SKM-1 treated with dmso at 0.1 percent for 144 hours (cell line): ENCODE measurements around the gene TMPRSS9.
A peak's percentile ranks its signal among the peaks of the same experiment; 100 is the strongest.
"Not testable (repeated sequence)": the region's sequence is repeated elsewhere in the genome, so short reads cannot be mapped to it uniquely, and the experiment has no call there.

Source experiments
- DNase-seq: peaks from one replicate; lab custom pipeline; 2025; ENCODE audit not compliant: unreplicated experiment; lab: John Stamatoyannopoulos, UW

TMPRSS9 gene

DNA sequence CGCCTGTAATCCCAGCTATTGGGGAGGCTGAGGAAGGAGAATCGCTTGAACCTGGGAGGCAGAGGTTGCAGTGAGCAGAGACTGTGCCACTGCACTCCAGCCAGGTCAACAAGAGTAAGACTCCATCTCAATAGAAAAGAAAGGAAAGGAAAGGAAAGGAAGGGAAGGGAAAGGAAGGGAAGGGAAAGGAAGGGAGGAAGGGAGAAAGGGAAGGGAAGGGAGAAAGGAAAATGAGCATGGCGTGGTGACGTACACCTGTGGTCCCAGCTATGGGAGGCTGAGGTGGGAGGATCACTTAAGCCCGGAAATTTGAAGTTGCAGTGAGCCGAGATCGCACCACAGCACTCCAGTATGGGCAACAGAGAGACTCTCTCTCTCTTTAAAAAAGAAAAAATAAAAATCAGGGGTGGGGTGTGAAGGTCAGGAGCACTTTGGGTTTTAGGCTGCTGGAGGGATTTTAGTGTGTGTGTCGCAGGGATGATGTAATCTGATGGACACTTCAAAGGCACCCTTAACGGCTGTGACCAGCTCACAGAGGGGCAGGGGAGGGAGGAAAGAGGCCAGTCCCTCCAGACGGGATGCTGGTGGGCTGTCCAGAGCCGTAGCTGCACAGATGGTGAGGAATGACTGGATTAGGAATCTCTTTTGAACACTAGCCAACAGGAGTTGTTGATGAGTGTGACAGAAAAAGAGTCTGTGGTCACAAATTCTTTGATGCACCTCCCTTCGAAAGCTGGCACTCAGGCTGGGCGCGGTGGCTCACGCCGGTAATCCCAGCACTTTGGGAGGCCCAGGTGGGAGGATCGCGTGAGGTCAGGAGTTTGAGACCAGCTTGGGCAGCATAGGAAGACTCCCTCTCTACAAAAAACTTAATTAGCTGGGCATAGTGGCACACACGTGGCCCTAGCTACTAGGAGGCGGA is 27.6 kb downstream of the TMPRSS9 start:
- no peak for DNase-seq

DNA sequence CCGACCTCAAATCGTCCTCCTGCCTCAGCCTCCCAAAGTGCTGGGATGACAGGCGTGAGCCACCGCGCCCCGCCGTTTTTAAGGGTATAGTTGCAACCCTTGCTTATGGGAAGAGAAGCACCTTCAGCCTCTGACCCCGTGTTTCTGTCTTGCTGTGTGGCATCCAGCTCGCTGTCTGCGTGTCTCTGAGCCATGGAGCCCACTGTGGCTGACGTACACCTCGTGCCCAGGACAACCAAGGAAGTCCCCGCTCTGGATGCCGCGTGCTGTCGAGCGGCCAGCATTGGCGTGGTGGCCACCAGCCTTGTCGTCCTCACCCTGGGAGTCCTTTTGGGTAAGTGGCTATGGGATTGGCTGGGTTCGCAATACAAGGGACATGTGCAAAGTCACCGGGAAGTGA is 29.5 kb downstream of the TMPRSS9 start:
- no peak for DNase-seq

DNA sequence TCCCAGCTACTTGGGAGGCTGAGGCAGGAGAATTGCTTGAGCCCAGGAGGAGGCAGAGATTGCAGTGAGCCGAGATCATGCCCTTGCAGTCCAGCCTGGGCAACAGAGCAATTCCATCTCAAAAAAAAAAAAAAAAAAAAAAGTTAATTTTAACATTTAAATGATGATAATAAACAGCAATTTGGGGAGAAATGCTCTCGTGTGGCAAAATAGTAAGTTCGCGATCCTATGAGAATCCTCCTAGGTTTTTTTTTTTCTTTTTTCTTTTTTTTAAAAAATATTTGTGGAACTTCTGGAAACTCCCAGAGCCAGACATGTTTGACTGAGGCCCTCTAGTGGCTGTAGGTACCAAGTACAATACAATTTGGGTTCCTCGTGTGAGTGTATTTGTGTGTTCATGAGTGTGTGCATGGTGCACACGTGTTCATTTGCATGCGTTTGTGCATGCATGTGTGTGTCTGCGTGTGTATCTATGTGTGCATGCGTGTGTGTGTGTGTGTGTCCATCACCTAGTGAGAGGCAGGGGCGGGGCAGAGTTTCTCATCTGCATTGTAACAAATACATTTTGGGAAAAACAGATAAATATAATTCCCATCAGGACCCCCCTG is 31.2 kb downstream of the TMPRSS9 start:
- DNase-seq: peak; percentile 62

DNA sequence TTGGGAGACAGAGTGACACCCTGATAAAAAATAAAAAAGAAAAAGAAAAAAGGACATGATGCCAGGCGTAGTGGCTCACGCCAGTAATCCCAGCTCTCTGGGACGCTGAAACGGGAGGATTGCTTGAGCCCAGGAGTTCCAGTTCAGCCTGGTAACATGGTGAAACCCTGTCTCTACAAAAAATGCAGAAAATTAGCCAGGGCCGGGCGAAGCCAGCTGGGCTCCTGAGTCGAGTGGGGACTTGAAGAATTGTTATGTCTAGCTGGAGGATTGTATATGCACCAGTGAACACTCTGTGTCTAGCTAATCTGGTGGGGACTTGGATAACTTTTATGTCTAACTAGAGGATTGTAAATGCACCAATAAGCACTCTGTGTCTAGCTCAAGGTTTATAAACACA is 32.3 kb downstream of the TMPRSS9 start:
- no peak for DNase-seq

DNA sequence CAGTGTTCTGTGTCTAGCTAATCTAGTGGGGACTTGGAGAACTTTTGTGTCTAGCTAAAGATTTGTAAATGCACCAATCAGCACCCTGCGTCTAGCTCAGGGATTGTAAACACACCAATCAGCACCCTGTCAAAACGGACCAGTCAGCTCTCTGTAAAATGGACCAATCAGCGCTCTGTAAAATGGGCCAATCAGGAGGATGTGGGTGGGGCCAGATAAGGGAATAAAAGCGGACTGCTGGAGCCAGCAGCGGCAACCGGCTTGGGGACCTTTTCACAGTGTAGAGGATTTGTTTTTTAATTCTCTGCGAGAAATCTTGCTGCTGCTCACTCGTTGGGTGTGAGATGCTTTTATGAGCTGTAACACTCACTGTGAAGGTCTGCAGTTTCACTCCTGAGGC is 32.8 kb downstream of the TMPRSS9 start:
- DNase-seq: not testable (repeated sequence)

DNA sequence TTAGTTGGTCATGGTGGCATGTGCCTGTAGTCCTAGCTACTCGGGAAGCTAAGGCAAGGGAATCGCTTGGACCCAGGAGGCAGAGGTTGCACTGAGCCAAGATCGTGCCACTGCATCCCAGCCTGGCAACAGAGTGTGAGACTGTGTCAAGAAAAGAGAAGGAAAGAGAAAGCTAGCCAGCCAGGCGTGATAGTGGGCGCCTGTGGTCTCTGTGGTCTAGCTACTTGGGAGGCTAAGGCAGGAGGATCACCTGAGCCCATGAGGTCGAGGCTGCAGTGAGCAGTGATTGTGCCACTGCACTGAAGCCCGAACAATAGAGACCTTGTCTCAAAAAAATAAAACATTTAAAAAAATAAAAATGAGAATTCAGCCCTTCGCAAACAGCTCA is 34.0 kb downstream of the TMPRSS9 start:
- no peak for DNase-seq

DNA sequence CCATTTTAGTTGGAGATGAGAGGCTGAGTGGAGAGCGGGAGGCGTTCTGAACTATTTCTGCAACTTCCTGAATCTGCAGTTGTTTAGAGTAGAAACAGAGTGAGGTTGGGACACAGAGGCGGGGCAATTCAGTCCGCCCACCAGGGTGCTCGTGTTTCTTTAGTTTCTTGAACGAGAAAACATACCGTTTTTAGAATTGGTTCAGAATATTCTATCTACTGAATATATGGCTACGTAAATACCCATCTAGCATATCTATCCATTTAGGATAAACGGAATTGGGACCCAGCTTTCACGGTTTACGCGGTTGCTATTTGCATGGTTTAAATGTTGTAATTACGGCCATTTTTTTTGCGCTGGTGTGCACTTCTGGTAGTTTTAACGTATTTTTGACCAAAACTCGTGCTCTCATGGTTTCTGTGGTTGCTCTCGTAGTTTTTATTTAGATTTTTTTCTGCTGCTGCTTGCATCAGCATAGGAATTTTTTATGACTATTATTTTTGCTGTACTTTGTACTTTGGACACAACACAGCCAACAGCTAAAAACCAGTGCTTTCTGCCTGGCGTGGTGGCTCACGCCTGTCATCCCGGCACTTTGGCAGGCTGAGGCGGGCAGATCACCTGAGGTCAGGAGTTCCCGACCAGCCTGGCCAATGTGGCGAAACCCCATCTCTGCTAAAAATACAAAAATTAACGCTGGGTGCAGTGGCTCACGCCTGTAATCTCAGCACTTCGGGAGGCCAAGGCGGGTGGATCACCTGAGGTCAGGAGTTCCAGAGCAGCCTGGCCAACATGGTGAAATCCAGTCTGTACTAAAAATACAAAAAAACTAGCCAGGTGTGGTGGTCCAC is 34.6 kb downstream of the TMPRSS9 start:
- DNase-seq: peak; percentile 78

DNA sequence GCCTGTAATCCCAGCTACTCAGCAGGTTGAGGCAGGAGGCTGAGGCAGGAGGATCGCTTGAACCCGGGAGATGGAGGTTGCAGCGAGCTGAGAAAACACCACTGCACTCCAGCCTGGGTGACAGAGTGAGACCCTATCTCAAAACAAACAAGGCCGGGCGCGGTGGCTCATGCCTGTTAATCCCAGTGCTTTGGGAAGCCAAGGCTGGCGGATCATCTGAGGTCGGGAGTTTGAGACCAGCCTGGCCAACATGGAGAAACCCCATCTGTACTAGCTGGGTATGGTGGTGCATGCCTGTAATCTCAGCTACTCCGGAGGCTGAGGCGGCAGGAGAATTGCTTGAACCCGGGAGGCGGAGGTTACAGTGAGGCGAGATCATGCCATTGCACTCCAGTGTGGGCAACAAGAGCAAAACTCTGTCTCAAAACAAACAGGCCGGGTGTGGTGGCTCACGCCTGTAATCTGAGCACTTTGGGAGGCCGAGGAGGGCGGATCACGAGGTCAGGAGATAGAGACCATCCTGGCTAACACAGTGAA is 35.3 kb downstream of the TMPRSS9 start:
- DNase-seq: not testable (repeated sequence)

DNA sequence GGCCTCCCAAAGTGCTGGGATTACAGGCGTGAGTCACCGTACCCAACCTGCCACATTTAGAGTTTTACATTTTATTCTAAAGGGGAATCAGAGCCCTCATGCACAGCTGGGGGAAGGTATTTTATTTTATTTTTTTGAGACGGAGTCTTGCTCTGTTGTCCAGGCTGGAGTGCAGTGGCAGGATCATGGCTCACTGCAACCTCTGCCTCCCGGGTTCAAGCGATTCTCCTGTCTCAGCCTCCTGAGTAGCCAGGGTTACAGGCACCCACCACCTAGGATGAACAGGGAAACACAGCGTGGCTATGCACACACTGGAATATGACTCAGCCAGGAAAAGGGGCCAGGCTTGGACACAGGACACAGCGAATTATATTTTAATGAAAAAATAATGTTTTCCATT is 37.1 kb downstream of the TMPRSS9 start:
- not testable (repeated sequence) for DNase-seq

DNA sequence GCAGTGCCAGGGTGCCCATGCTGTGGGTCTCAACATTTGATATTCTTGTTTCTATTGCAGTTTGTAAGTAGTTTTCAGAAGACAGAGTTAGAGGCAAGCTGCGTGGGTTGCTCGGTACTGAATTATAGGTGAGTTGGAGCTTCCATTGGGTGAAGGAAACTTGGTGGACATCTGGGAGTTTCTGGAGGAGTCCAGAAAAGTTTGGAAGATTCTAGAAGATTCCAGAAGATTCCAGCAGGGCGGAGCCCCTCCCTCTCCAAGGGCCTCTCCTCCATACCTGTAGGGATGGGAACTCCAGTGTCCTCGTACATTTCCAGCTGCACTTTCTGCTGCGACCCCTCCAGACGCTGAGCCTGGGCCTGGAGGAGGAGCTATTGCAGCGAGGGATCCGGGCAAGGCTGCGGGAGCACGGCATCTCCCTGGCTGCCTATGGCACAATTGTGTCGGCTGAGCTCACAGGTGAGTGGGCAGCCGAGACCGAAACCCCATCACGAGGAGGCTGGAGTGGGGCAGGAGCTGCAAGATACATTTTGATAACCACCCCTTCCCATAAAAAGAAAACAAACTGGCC is 38.8 kb downstream of the TMPRSS9 start:
- no peak for DNase-seq

DNA sequence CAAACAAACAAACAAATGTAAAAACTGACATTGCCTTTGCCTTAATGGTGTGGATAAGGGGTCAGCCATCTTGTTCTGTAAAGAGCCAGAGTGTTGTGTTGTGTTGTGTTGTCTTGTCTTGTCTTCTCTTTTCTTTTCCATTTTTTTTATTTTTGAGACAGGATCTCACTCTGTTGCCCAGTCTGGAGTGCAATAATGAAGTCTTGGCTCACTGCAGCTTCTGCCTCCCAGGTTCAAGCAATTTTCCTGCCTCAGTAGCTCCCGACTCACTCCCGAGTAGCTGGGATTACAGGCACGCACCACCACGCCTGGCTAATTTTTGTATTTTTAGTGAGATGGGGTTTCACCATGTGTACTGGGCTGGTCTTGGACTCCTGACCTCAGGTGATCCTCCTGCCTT is 39.5 kb downstream of the TMPRSS9 start:
- no peak for DNase-seq

DNA sequence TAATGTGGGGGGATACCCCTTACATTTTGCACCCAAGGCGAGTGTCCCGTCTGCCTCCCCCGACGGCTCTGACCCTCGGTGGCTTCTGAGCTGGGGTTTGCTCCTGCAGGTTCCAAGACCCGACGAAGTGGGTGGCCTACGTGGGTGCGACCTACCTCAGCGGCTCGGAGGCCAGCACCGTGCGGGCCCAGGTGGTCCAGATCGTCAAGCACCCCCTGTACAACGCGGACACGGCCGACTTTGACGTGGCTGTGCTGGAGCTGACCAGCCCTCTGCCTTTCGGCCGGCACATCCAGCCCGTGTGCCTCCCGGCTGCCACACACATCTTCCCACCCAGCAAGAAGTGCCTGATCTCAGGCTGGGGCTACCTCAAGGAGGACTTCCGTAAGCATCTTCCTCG is 48.2 kb downstream of the TMPRSS9 start:
- no peak for DNase-seq

DNA sequence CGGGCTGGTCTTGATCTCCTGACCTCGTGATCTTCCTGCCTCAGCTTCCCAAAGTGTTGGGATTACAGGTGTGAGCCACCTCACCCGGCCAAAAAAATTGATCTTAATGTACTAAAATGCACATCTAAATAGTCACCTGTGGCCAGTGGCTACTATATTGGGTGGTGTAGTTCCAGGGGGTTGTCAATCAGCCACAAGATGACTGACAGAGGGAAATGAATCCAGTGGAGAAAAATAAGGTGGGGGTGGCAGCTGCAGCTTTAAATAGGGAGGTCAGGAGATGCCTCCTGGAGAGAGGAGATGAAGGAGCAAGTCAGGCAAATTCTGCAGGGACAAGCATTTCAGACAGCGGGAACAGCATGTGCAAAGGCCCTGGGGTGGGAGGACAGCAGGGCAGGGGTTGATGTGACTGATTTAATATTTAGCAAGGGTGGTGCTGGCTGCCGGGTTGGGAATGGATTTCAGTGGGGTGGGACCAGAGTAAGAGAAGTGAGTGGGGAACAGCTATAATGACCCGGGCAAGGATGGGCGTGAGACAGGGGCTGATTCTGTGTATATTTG is 49.4 kb downstream of the TMPRSS9 start:
- no peak for DNase-seq

DNA sequence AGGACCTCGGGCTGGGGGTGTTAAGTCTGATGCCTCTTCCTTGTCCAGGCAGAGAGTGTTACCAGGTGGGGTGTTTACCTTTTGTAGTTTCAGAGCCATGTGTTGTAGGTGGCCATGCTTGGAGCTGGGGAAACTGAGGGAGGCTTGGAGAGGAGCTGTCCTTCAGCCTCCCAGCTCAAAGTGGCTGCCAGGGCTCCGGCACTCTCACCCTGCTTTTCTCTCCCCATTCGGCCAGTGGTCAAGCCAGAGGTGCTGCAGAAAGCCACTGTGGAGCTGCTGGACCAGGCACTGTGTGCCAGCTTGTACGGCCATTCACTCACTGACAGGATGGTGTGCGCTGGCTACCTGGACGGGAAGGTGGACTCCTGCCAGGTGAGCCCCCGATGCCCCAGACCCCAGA is 50.0 kb downstream of the TMPRSS9 start:
- no peak for DNase-seq

DNA sequence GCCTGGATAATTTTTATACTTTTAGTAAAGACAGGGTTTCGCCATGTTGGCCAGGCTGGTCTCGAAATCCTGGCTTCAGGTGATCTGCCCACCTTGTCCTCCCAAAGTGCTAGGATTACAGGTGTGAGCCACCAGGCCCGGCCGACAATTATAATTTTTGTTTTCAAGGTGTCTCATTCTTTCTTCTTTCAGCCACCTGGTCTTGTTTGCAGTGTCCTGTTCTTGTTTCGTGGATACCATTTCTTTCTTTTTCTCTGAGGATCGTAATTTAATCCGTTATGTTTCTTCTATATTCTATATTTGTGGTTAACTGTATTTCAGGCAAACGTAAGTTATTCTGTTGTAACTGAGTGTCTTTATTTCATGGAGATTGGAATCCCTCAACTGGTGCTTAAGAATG is 51.6 kb downstream of the TMPRSS9 start:
- no peak for DNase-seq

DNA sequence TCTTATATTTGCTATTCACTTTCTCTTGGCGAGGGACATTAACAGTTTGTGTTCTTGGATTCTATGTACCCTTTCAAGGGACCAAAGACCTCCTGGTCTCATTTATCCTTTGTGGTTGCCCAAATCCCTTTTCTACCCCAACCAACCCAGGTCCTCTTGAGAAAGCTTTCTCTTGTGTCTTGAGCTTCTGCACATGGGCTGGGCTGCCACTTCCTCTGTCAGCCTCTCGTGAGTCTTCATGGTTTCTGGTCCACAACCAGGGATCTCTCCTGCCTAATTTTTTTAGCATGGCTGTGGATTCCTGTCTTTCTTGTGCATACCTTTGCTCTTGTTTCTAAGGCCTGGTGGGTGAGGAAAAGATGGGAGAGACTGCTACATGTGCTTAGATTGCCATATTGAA is 52.4 kb downstream of the TMPRSS9 start:
- no peak for DNase-seq

DNA sequence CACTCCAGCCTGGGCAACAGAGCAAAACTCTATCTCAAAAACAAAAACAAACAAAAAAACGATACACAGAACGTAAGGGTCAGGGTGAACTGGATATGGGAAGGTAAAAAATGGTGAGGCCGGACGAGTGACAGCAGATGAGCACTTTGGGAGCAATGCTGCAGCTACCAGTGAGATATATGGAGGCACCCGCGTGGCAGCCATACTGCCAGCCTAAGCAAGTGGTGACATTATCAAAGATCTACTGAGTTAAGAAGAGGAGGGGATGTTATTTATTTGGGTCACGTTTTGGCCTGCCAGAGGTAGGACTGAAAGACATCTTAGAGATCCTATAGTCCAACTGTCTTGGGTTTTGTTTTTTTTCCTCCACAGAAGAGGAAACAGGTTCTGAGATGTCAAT is 53.1 kb downstream of the TMPRSS9 start:
- DNase-seq: no peak

DNA sequence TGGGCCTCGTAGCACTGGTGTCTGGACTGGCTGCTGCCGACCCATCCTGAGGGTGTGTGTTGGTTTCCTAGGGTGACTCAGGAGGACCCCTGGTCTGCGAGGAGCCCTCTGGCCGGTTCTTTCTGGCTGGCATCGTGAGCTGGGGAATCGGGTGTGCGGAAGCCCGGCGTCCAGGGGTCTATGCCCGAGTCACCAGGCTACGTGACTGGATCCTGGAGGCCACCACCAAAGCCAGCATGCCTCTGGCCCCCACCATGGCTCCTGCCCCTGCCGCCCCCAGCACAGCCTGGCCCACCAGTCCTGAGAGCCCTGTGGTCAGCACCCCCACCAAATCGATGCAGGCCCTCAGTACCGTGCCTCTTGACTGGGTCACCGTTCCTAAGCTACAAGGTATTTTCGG is 53.6 kb downstream of the TMPRSS9 start:
- no peak for DNase-seq

DNA sequence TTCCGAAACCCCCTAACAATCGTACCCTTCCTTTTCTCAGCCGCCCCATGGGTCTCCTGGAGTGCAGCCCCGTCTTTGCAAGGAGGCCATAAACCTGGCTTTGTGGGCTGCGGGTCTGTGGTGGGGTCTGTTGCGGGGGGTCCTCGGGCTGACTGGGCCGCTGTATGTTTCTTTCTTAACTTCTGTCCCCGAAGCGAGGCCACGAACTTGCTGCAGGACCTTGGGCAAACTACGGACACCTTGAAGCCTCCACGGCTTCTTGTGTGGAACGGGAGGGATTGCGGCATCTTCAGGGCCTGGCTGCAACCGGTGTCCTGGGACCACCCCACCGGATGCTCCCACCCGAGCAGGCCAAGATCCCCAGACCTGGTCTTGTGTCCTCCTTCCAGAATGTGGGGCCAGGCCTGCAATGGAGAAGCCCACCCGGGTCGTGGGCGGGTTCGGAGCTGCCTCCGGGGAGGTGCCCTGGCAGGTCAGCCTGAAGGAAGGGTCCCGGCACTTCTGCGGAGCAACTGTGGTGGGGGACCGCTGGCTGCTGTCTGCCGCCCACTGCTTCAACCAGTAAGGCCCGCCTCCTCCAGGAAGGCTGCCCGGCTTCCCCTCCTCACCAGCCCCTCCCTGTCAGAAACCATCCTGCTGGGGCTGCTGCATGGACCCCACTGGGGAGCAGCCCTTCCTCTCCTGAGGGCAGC is 55.4 kb downstream of the TMPRSS9 start:
- no peak for DNase-seq

DNA sequence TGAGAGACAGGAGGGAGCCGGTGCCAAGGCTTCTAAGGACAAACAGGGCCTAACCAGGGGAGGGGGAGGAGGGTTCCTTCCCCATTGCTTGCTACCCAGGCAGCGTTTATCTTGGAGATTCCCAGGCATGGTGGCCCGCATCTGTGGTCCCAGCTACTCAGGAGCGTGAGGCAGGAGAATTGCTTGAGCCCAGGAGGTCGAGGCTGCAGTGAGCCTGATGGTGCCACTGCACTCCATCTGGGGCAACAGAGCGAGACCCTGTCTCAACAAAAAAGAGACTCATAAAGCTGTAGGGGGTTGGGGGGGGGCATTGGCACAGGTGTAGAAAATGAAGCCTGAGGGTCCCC is 55.9 kb downstream of the TMPRSS9 start:
- DNase-seq: no peak
